Esophagus muscularis mucosa (tissue), 4 donors: ENCODE results near the gene FAM9A. TPM values are rescaled to one million over a fixed set of nuclear protein-coding genes. Genes with fewer than 3 reads are reported as not detected.

Experiments
- DNase-seq: peaks from one replicate; pipeline ENCODE4 v3.0.0-alpha.2; 2017; ENCODE audit errors: extremely low spot score
- H3K27ac ChIP-seq, 4 donors: fragments of 200-600 bp; sonication (generic); replicated peaks in 1 of 4; 1 replicate in 3 of 4; 2 replicates in 1 of 4; pipeline ENCODE4 v1.5.1; 2016 to 2019; ENCODE audit warnings: mild to moderate bottlenecking in 1 of 4
- H3K27me3 ChIP-seq, 4 donors: fragments of 200-600 bp; sonication (generic); one replicate each; pipeline versions ENCODE4 v1.5.1 to v1.6.0; 2016 to 2019
- H3K36me3 ChIP-seq, 4 donors: fragments of 200-600 bp; sonication (generic); one replicate each; pipeline ENCODE4 v1.5.1; 2016 to 2019
- H3K4me1 ChIP-seq, 4 donors: fragments of 200-600 bp; sonication (generic); one replicate each; pipeline ENCODE4 v1.5.1; 2016 to 2019
- H3K4me3 ChIP-seq, 4 donors: fragments of 200-600 bp; sonication (generic); 1 replicate in 2 of 4; 2 replicates in 2 of 4; pipeline ENCODE4 v1.5.1; 2016 to 2019; ENCODE audit warnings: mild to moderate bottlenecking in 4 of 4, moderate library complexity in 1 of 4
- H3K9me3 ChIP-seq, 4 donors: fragments of 200-600 bp; sonication (generic); 1 replicate in 3 of 4; 2 replicates in 1 of 4; pipeline ENCODE4 v1.5.1; 2016 to 2019
- CTCF ChIP-seq, 3 experiments: fragments of 200-600 bp in 2 of 3; fragments of 450-650 bp in 1 of 3; sonication (generic) in 2 of 3; IDR thresholded peaks; one replicate each; pipeline ENCODE4 v1.5.1; 2017 to 2019; ENCODE audit warnings: antibody characterized with exemption in 3 of 3, mild to moderate bottlenecking in 2 of 3, moderate library complexity in 1 of 3
- EP300 ChIP-seq: sonication (generic); formaldehyde crosslinking; IDR thresholded peaks from one replicate; pipeline ENCODE4 v1.6.1; 2017; ENCODE audit warnings: antibody characterized with exemption
- POLR2A ChIP-seq: fragments of 450-650 bp; IDR thresholded peaks from one replicate; pipeline ENCODE4 v1.6.1; 2017; ENCODE audit warnings: antibody characterized with exemption, moderate library complexity, mild to moderate bottlenecking, low read depth
- POLR2AphosphoS5 ChIP-seq, 2 donors: sonication (generic); formaldehyde crosslinking; IDR thresholded peaks; one replicate each; pipeline ENCODE4 v1.6.1; 2017; ENCODE audit warnings: antibody characterized with exemption in 2 of 2
- WGBS: methylation state at CpG from one replicate; pipeline ENCODE4 v1.1.5; 2018; 5-methylcytosine and 5-hydroxymethylcytosine counted together
- intact Hi-C: fragments of 100-400 bp; cut with DNase I; formaldehyde crosslinking; loops from one replicate; pipeline ENCODE4 v1.15.1; 2023
- total RNA-seq, 4 donors: library from RNA; depleted of rRNA; stranded (reverse); fragments of >200 nt; gene quantifications; one replicate each; pipeline versions ENCODE4 v1.1.0 to v1.2.1, GENCODE V29; 2016

The FAM9A gene
- total RNA-seq, 4 donors from 2014 or later, result not detected

- no peaks in the 10 kb centered on the region for H3K9me3 ChIP-seq
- no peaks in the 10 kb centered on the region for H3K36me3 ChIP-seq
- intact Hi-C loops, result no loop called here
- no peak overlapping the region for H3K4me3 ChIP-seq
- TF ChIP-seq POLR2A, result no peak
- TF ChIP-seq EP300, result no peak
- WGBS, result 52% methylated on average over 3 of the region's 3 CpGs
- peaks cover 0 to 3% (median 0%) of the 10 kb centered on the region in 4 donors for H3K27me3 ChIP-seq
- DNase-seq, result no peak
- H3K27ac ChIP-seq, result no peak overlapping the region
- H3K4me1 ChIP-seq, result peaks cover 0 to 8% (median 3%) of the 10 kb centered on the region in 4 donors
These were observed 47.3 kb upstream of the FAM9A start for GRCh38 chrX:8848441-8848840.

GRCh38 chrX:8847360-8847759 lies 46.2 kb upstream of the FAM9A start:
- H3K27ac ChIP-seq, result no peak overlapping the region
- TF ChIP-seq CTCF (IDR thresholded peaks at IDR 0.05) (no peak), POLR2A (no peak), POLR2AphosphoS5 (IDR thresholded peaks at IDR 0.05) (no peak), EP300 (no peak)
- peaks cover 0 to 8% (median 3%) of the 10 kb centered on the region in 4 donors for H3K4me1 ChIP-seq
- WGBS, result 36% methylated on average over 1 of the region's 1 CpG
- H3K36me3 ChIP-seq, result no peaks in the 10 kb centered on the region
- intact Hi-C loops, result no loop called here
- DNase-seq, result no peak
- H3K4me3 ChIP-seq, result no peak overlapping the region
- peaks cover 0 to 5% (median 0%) of the 10 kb centered on the region in 4 donors for H3K27me3 ChIP-seq
- no peaks in the 10 kb centered on the region for H3K9me3 ChIP-seq

- H3K36me3 ChIP-seq, result no peaks in the 10 kb centered on the region
- H3K27me3 ChIP-seq, result peaks cover 0 to 5% (median 0%) of the 10 kb centered on the region in 4 donors
- no peaks in the 10 kb centered on the region for H3K9me3 ChIP-seq
- TF ChIP-seq POLR2A, result no peak
- TF ChIP-seq POLR2AphosphoS5 (IDR thresholded peaks at IDR 0.05), result no peak
- no peak for TF ChIP-seq EP300
- TF ChIP-seq CTCF (IDR thresholded peaks at IDR 0.05), result no peak
- WGBS, result 50% methylated on average over 5 of the region's 5 CpGs
- DNase-seq, result no peak
- intact Hi-C loops, result no loop called here
- no peak overlapping the region for H3K4me3 ChIP-seq
- H3K4me1 ChIP-seq, result peaks cover 0 to 8% (median 3%) of the 10 kb centered on the region in 4 donors
- no peak overlapping the region for H3K27ac ChIP-seq
These were observed 45.1 kb upstream of the FAM9A start for GRCh38 chrX:8846266-8846665.

- Histone ChIP-seq H3K27me3 (peaks cover 0 to 5% (median 0%) of the 10 kb centered on the region in 4 donors), H3K4me3 (no peak overlapping the region), H3K4me1 (peaks cover 0 to 8% (median 3%) of the 10 kb centered on the region in 4 donors), H3K27ac (no peak overlapping the region), H3K36me3 (no peaks in the 10 kb centered on the region), H3K9me3 (no peaks in the 10 kb centered on the region)
- DNase-seq, result no peak
- intact Hi-C loops, result no loop called here
- 81% methylated on average over 10 of the region's 10 CpGs for WGBS
- TF ChIP-seq EP300 (no peak), POLR2AphosphoS5 (IDR thresholded peaks at IDR 0.05) (no peak), POLR2A (no peak), CTCF (IDR thresholded peaks at IDR 0.05) (no peak)
These were observed 44.3 kb upstream of the FAM9A start for GRCh38 chrX:8845469-8845868.

GRCh38 chrX:8845060-8845459 lies 43.9 kb upstream of the FAM9A start:
- Histone ChIP-seq H3K27me3 (peaks cover 0 to 5% (median 0%) of the 10 kb centered on the region in 4 donors), H3K4me3 (no peak overlapping the region), H3K27ac (no peak overlapping the region), H3K4me1 (peaks cover 0 to 8% (median 3%) of the 10 kb centered on the region in 4 donors), H3K9me3 (no peaks in the 10 kb centered on the region), H3K36me3 (no peaks in the 10 kb centered on the region)
- 68% methylated on average over 11 of the region's 11 CpGs for WGBS
- intact Hi-C loops, result no loop called here
- no peak for DNase-seq
- TF ChIP-seq POLR2A (no peak), CTCF (IDR thresholded peaks at IDR 0.05) (no peak), POLR2AphosphoS5 (IDR thresholded peaks at IDR 0.05) (no peak), EP300 (no peak)
